Bronchial epithelial cell (primary cell): ENCODE results near the gene EEPD1. TPM values are rescaled to one million over a fixed set of nuclear protein-coding genes. Genes with fewer than 3 reads are reported as not detected.

Source experiments
- DNase-seq: peaks from one replicate; pipeline ENCODE4 v3.0.0-alpha.2; 2010; ENCODE audit warnings: low read depth
- FAIRE-seq: peaks from 2 replicates; lab custom pipeline; 2011; peaks lifted over from hg19 to GRCh38; lab: Jason Lieb, UNC
- H3K27me3 ChIP-seq: 2 replicates; pipeline ENCODE4 v1.5.1; 2011; ENCODE audit warnings: low read length; ENCODE audit not compliant: control insufficient read depth, insufficient read depth
- H3K36me3 ChIP-seq: 2 replicates; pipeline ENCODE4 v1.5.1; 2011; ENCODE audit warnings: low read length; ENCODE audit not compliant: control insufficient read depth, insufficient read depth
- H3K4me3 ChIP-seq: 2 replicates; pipeline ENCODE4 v1.5.1; 2011; ENCODE audit warnings: mild to moderate bottlenecking, low read depth, low read length, control low read depth
- total RNA-seq: library from RNA; depleted of rRNA; stranded (reverse); fragments of >200 nt; gene quantifications from 2 replicates; pipeline ENCODE4 v1.2.1, GENCODE V29; 2014
- TF ChIP-seq, protein P1 (sequence below): IDR thresholded peaks from 2 replicates; pipeline ENCODE4 v1.5.1; 2011; ENCODE audit warnings: mild to moderate bottlenecking, moderate library complexity, low read length, control low read depth, inconsistent platforms; ENCODE audit not compliant: insufficient read depth, severe bottlenecking

Gene EEPD1
- total RNA-seq, 1 donor from 2014 or later = 2.9 TPM

DNA sequence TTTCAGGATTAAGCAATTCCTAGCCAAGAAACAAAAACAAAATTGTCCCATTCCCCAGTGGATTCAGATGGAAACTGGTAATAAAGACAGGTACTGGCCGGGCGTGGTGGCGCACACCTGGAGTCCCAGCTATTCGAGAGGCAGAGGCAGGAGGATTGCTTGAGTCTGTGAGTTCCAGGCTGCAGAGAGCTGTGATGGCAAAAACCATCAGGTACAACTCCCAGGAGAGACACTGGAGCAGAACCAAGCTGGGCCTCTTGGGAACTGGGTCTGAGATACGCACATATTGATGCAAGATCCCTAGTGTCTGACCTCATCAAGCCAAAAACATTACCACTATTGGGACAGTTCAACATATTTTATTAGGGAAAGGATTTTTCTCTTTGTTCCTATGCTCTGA is 152.6 kb downstream of the EEPD1 start:
- DNase-seq (no peak), FAIRE-seq (peak; percentile 36)
- TF ChIP-seq, protein P1, sequence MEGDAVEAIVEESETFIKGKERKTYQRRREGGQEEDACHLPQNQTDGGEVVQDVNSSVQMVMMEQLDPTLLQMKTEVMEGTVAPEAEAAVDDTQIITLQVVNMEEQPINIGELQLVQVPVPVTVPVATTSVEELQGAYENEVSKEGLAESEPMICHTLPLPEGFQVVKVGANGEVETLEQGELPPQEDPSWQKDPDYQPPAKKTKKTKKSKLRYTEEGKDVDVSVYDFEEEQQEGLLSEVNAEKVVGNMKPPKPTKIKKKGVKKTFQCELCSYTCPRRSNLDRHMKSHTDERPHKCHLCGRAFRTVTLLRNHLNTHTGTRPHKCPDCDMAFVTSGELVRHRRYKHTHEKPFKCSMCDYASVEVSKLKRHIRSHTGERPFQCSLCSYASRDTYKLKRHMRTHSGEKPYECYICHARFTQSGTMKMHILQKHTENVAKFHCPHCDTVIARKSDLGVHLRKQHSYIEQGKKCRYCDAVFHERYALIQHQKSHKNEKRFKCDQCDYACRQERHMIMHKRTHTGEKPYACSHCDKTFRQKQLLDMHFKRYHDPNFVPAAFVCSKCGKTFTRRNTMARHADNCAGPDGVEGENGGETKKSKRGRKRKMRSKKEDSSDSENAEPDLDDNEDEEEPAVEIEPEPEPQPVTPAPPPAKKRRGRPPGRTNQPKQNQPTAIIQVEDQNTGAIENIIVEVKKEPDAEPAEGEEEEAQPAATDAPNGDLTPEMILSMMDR = no peak
- Histone ChIP-seq H3K4me3 (no peak overlapping the region), H3K27me3 (no peaks in the 10 kb centered on the region), H3K36me3 (no peaks in the 10 kb centered on the region)

DNA sequence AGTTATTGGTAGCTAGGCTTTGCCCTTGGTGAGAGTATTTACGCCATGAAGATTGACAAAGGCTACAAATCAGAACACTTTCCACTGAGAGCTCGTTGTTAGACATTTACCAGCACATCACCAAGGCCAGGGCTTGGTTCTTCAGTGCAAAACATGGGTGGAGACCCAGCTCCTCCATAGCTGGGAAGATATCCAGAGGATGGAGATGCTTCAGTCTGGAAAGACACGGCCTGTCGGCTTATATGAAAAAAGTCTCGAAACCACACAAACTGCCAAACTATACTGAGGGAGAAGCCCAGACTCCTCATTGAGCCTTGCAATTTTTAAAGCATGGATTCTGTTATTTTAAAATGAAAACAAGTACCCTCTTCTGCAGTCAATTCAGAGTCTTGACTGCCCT is 153.2 kb downstream of the EEPD1 start:
- TF ChIP-seq, protein P1 = no peak
- no peak overlapping the region for H3K4me3 ChIP-seq
- no peaks in the 10 kb centered on the region for H3K36me3 ChIP-seq
- no peaks in the 10 kb centered on the region for H3K27me3 ChIP-seq
- DNase-seq (no peak), FAIRE-seq (no peak)

DNA sequence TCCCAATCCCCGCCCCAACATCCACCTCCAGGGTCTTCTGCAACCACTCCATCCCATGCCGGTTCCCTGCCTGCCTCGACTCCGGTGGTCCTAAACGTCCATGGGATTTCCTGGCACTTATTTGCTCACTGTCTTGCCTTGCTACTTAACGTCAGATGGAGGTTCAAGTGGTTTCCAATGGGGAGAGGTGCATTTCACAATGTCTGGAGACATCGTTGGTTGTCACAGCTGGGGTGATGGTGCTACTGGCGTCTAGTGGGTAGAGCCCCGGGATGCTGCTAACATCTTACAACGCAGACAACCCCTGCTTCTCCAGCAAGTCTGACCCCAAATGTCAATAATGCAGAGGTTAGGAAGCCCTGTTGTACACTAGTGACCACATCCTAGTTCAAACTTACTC is 153.7 kb downstream of the EEPD1 start:
- FAIRE-seq (no peak), DNase-seq (no peak)
- Histone ChIP-seq H3K27me3 (no peaks in the 10 kb centered on the region), H3K4me3 (no peak overlapping the region), H3K36me3 (no peaks in the 10 kb centered on the region)
- TF ChIP-seq, protein P1 = no peak

DNA sequence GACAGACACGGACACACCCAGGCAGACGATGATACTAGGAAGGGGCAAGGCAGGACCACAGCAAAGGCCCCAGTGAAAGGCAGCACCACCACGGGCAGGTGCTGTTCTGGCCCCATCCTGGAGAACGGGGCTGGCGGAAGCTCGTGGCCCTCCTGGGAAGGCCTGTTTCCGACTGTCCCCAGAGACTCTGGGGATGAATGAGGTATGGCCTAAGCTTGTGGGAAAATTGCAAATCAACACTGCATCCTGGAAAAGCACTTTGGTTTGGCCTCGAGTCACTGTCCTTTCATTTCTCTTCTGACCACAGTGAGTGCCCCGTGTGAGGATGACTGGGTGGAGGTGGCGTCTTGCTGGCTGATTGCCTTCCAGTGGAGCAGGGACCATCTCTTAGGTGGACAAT is 155.0 kb downstream of the EEPD1 start:
- H3K27me3 ChIP-seq = no peaks in the 10 kb centered on the region
- H3K4me3 ChIP-seq = no peak overlapping the region
- TF ChIP-seq, protein P1 = no peak
- FAIRE-seq (no peak), DNase-seq (no peak)
- no peaks in the 10 kb centered on the region for H3K36me3 ChIP-seq

DNA sequence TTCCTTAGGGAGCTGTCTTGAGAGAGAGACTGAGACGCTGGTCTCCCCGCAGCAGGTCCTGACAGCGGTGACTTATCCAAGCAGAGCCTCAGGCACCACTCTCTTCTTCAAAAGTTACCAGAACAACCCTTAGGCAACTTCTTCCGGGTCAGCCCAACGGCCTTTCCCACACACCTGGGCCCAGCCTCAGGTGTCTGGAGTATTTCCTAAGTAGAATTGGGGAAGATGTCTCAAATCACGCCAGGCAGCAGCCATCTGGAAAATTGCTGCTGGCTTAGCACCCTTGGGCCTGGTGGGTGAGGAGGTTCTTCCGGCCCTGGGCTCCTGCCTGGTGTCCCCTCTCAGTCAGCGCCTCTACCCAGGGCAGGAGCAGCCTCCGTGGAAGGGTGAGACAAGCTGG is 156.2 kb downstream of the EEPD1 start:
- Histone ChIP-seq H3K27me3 (no peaks in the 10 kb centered on the region), H3K4me3 (no peak overlapping the region), H3K36me3 (no peaks in the 10 kb centered on the region)
- no peak for FAIRE-seq
- TF ChIP-seq, protein P1 = no peak
- DNase-seq = no peak

DNA sequence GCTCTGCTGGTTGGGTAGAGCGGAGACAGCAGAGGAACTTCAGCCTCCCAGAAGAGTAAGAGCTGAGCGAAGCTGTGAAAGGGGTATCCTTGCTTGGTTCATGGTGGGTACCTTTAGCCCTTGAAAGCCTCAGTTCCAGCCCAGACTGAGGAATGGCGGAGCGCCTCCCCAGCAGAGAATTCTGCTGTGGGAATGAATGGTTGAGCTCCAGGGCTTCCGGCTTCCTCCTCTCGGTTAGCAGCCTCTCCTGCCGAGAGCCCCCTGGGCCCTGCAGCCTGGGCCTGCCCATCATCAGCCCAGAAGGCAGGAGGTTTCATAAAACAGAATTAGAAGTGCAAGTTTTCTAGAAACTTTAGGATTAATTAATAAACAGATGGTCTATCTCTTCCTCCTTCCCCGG is 156.7 kb downstream of the EEPD1 start:
- FAIRE-seq = no peak
- no peak for DNase-seq
- Histone ChIP-seq H3K27me3 (no peaks in the 10 kb centered on the region), H3K4me3 (no peak overlapping the region), H3K36me3 (no peaks in the 10 kb centered on the region)
- TF ChIP-seq, protein P1 = no peak
